Neural progenitor cell (in vitro differentiated cells): ENCODE data around the gene ZHX3. TPM values are rescaled to one million over a fixed set of nuclear protein-coding genes. Genes with fewer than 3 reads are reported as not detected.

Experiments used
- DNase-seq: peaks from one replicate; pipeline ENCODE4 v3.0.0-alpha.2; 2016; ENCODE audit warnings: low spot score
- H2AFZ ChIP-seq: fragments of 200-600 bp; sonication (generic); replicated peaks from 2 replicates; pipeline ENCODE4 v1.6.1; 2016; ENCODE audit warnings: antibody characterized with exemption
- H3F3A ChIP-seq: fragments of 200-600 bp; sonication (generic); 2 replicates; pipeline ENCODE4 v1.6.1; 2016; ENCODE audit warnings: antibody characterized with exemption, low read depth
- H3K27ac ChIP-seq: fragments of 200-600 bp; sonication (generic); 2 replicates; pipeline ENCODE4 v1.5.1; 2016; ENCODE audit warnings: mild to moderate bottlenecking
- H3K27me3 ChIP-seq: fragments of 200-600 bp; sonication (generic); 2 replicates; pipeline ENCODE4 v1.6.1; 2016; ENCODE audit warnings: mild to moderate bottlenecking, moderate library complexity
- H3K36me3 ChIP-seq: fragments of 200-600 bp; sonication (generic); 2 replicates; pipeline ENCODE4 v1.5.1; 2016
- H3K4me1 ChIP-seq: fragments of 200-600 bp; sonication (generic); 2 replicates; pipeline ENCODE4 v1.6.1; 2016; ENCODE audit warnings: mixed run types
- H3K4me2 ChIP-seq: fragments of 200-600 bp; sonication (generic); 2 replicates; pipeline ENCODE4 v1.6.1; 2016
- H3K4me3 ChIP-seq: fragments of 200-600 bp; sonication (generic); 2 replicates; pipeline ENCODE4 v1.5.1; 2016
- H3K79me2 ChIP-seq: fragments of 200-600 bp; sonication (generic); 2 replicates; pipeline ENCODE4 v1.6.1; 2016; ENCODE audit warnings: low read depth
- H3K9ac ChIP-seq: fragments of 200-600 bp; sonication (generic); 2 replicates; pipeline ENCODE4 v1.6.1; 2016
- H3K9me3 ChIP-seq: fragments of 200-600 bp; sonication (generic); 2 replicates; pipeline ENCODE4 v1.5.1; 2016; ENCODE audit warnings: low read depth
- H4K20me1 ChIP-seq: fragments of 200-600 bp; sonication (generic); 2 replicates; pipeline ENCODE4 v1.6.1; 2016; ENCODE audit warnings: low read depth
- H3K27ac Mint-ChIP-seq: 3 replicates; pipeline ENCODE4 v1.8.0; 2021; ENCODE audit warnings: mixed read lengths
- H3K27me3 Mint-ChIP-seq: 2 replicates; pipeline ENCODE4 v1.8.0; 2022; ENCODE audit warnings: low read depth, mild to moderate bottlenecking, inconsistent platforms, moderate library complexity, mixed read lengths; ENCODE audit not compliant: insufficient read depth
- H3K36me3 Mint-ChIP-seq: 3 replicates; pipeline ENCODE4 v1.8.0; 2021; ENCODE audit warnings: mixed read lengths
- H3K4me1 Mint-ChIP-seq: 3 replicates; pipeline ENCODE4 v1.8.0; 2021; ENCODE audit warnings: mixed read lengths
- H3K4me3 Mint-ChIP-seq: 3 replicates; pipeline ENCODE4 v1.8.0; 2021; ENCODE audit warnings: mild to moderate bottlenecking, moderate library complexity, mixed read lengths
- H3K9me3 Mint-ChIP-seq: 3 replicates; pipeline ENCODE4 v1.8.0; 2020; ENCODE audit warnings: mixed read lengths
- EZH2 ChIP-seq: fragments of 200-600 bp; sonication (generic); IDR thresholded peaks from 2 replicates; pipeline ENCODE4 v1.6.1; 2017; ENCODE audit warnings: antibody characterized with exemption, mild to moderate bottlenecking, moderate library complexity
- EZH2phosphoT487 ChIP-seq: fragments of 200-600 bp; sonication (generic); IDR thresholded peaks from 2 replicates; pipeline ENCODE4 v1.6.1; 2017; ENCODE audit warnings: antibody characterized with exemption
- total RNA-seq: library from RNA; depleted of rRNA; stranded (reverse); fragments of >200 nt; gene quantifications from 2 replicates; pipeline ENCODE4 v1.2.3, GENCODE V29; 2015; ENCODE audit warnings: low replicate concordance
- TF ChIP-seq, protein P1 (sequence below): fragments of 200-600 bp; sonication (generic); IDR thresholded peaks from 2 replicates; pipeline ENCODE4 v1.5.1; 2017; ENCODE audit warnings: antibody characterized with exemption, mild to moderate bottlenecking

The ZHX3 gene
- total RNA-seq, 1 donor from 2014 or later, result 6.8 TPM

DNA sequence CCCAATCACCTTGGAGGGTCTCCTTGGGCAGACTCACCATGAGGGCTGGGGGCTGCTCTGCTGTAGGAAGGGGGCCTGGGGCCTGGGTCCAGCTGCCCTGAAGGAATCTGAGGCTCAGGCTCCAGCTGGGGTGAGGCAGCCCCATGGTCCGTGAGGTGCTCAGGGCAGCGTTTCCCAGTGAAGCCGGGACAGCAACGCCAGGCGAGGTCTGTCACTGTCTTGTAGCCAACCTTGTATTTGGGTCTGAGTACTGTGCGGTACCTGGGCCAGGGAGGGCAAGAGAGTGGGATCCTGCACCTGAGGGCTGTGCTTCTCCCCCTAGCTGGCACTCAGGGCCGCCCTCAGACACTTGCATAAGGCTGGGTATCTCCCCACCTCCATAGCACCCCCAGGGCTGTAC is 46.1 kb upstream of the ZHX3 start:
- no peak overlapping the region for H3K4me2 ChIP-seq
- H3K4me3 ChIP-seq, result no peak overlapping the region
- no peaks in the 10 kb centered on the region for H3K36me3 ChIP-seq
- no peak overlapping the region for H3K4me3 Mint-ChIP-seq
- no peaks in the 10 kb centered on the region for H3K9me3 ChIP-seq
- peaks cover 13% of the 10 kb centered on the region for H4K20me1 ChIP-seq
- no peak overlapping the region for H2AFZ ChIP-seq
- no peaks in the 10 kb centered on the region for H3K36me3 Mint-ChIP-seq
- TF ChIP-seq, protein P1, sequence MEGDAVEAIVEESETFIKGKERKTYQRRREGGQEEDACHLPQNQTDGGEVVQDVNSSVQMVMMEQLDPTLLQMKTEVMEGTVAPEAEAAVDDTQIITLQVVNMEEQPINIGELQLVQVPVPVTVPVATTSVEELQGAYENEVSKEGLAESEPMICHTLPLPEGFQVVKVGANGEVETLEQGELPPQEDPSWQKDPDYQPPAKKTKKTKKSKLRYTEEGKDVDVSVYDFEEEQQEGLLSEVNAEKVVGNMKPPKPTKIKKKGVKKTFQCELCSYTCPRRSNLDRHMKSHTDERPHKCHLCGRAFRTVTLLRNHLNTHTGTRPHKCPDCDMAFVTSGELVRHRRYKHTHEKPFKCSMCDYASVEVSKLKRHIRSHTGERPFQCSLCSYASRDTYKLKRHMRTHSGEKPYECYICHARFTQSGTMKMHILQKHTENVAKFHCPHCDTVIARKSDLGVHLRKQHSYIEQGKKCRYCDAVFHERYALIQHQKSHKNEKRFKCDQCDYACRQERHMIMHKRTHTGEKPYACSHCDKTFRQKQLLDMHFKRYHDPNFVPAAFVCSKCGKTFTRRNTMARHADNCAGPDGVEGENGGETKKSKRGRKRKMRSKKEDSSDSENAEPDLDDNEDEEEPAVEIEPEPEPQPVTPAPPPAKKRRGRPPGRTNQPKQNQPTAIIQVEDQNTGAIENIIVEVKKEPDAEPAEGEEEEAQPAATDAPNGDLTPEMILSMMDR, result no peak
- TF ChIP-seq EZH2, result no peak
- TF ChIP-seq EZH2phosphoT487, result no peak
- H3K27ac Mint-ChIP-seq, result no peak overlapping the region
- peaks cover 9% of the 10 kb centered on the region for H3K4me1 ChIP-seq
- H3K79me2 ChIP-seq, result no peaks in the 10 kb centered on the region
- peaks cover 49% of the 10 kb centered on the region for H3K27me3 ChIP-seq
- no peak overlapping the region for H3K27ac ChIP-seq
- no peak for DNase-seq
- H3F3A ChIP-seq, result peaks cover 12% of the 10 kb centered on the region
- H3K9ac ChIP-seq, result no peak overlapping the region
- H3K27me3 Mint-ChIP-seq, result peaks cover 19% of the 10 kb centered on the region
- H3K9me3 Mint-ChIP-seq, result no peaks in the 10 kb centered on the region
- H3K4me1 Mint-ChIP-seq, result peaks cover 18% of the 10 kb centered on the region

DNA sequence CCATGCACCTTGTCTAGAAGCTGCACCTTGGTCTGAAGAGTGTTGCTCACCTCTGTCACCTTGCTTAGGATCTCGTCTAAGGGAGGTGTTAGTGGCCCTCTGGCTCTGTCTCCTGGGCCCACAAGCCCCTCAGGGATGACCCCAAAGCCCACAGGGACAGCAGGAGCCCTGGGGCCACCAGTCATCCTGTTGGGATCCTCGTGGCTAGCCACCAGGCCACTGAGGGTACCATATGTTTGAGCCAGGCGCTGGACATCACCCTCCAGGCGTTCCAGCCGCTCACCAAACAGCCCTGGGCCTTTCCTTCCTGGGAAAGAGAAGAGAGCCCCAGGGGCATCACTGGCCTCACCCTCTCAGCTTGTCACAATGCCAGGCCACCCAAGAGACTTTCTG is 45.2 kb upstream of the ZHX3 start:
- peaks cover 9% of the 10 kb centered on the region for H3K4me1 ChIP-seq
- no peak overlapping the region for H2AFZ ChIP-seq
- H3K4me3 ChIP-seq, result no peak overlapping the region
- H3K9me3 Mint-ChIP-seq, result no peaks in the 10 kb centered on the region
- peaks cover 40% of the 10 kb centered on the region for H3K27me3 ChIP-seq
- no peaks in the 10 kb centered on the region for H3K9me3 ChIP-seq
- H4K20me1 ChIP-seq, result peaks cover 13% of the 10 kb centered on the region
- no peak overlapping the region for H3K27ac ChIP-seq
- no peak for DNase-seq
- peaks cover 18% of the 10 kb centered on the region for H3K4me1 Mint-ChIP-seq
- H3K4me3 Mint-ChIP-seq, result no peak overlapping the region
- H3K36me3 ChIP-seq, result no peaks in the 10 kb centered on the region
- TF ChIP-seq EZH2phosphoT487, result no peak
- no peak for TF ChIP-seq EZH2
- TF ChIP-seq, protein P1, result no peak
- H3K27ac Mint-ChIP-seq, result no peak overlapping the region
- no peak overlapping the region for H3K4me2 ChIP-seq
- peaks cover 9% of the 10 kb centered on the region for H3F3A ChIP-seq
- no peak overlapping the region for H3K9ac ChIP-seq
- no peaks in the 10 kb centered on the region for H3K36me3 Mint-ChIP-seq
- H3K79me2 ChIP-seq, result no peaks in the 10 kb centered on the region
- H3K27me3 Mint-ChIP-seq, result peaks cover 14% of the 10 kb centered on the region

DNA sequence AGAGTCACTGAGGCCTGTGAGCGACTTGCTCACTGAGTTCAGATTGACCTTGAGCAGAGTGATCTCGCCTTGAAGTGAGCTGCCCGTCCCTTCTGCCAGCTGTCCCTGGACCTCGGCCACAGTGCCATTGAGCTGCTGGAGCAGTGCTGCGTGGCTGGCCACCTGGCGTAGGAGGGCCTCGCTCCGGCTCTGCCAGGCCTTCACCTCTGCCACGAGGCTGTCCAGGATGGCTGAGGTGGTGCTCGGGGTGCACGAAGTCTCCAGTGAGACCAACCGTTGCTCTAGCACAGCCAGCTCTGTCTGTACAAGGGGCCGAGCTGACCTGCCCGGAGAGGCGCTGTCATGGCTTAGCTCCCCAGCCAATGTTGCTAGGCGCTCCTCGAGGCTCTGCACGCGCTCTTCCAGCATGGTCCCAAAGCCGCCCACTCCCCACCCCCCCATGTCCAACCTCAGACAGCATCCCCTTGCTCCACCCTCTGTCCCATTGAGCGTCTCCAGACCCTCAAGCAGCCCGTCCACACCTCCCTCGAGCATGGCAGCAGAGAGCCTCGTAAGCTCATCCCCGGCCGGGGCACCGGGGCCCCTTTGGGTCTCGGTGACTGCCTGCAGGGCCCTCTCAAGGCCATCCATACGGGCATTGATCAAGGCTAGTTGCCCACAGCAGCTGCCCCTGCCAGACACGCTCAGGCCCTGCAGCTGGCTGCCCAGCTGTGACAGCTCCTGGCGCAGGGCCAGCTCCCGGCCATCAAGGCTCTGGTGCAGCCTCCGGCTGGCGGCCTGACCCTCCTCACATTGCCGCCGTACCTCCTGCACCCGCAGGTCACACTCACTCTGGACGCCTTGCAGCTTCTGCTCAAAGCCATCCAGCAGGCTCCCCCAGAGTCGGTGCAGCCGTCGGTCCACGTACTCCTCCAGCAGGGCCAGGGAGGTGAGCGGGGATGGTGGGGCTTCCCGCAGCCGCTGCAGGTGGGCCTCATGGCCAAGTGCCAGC is 44.5 kb upstream of the ZHX3 start:
- no peaks in the 10 kb centered on the region for H3K36me3 Mint-ChIP-seq
- TF ChIP-seq, protein P1, result no peak
- TF ChIP-seq EZH2phosphoT487 (no peak), EZH2 (no peak)
- H3K4me1 ChIP-seq, result peaks cover 3% of the 10 kb centered on the region
- H3K4me1 Mint-ChIP-seq, result peaks cover 12% of the 10 kb centered on the region
- no peak overlapping the region for H3K9ac ChIP-seq
- H3K27me3 Mint-ChIP-seq, result peaks cover 10% of the 10 kb centered on the region
- H3F3A ChIP-seq, result peaks cover 2% of the 10 kb centered on the region
- H2AFZ ChIP-seq, result no peak overlapping the region
- H3K36me3 ChIP-seq, result no peaks in the 10 kb centered on the region
- no peaks in the 10 kb centered on the region for H3K9me3 ChIP-seq
- no peak overlapping the region for H3K27ac ChIP-seq
- no peak overlapping the region for H3K4me2 ChIP-seq
- no peak overlapping the region for H3K4me3 Mint-ChIP-seq
- DNase-seq, result no peak
- no peak overlapping the region for H3K27ac Mint-ChIP-seq
- H4K20me1 ChIP-seq, result peaks cover 13% of the 10 kb centered on the region
- H3K27me3 ChIP-seq, result peaks cover 33% of the 10 kb centered on the region
- no peaks in the 10 kb centered on the region for H3K9me3 Mint-ChIP-seq
- no peak overlapping the region for H3K4me3 ChIP-seq
- H3K79me2 ChIP-seq, result no peaks in the 10 kb centered on the region
